GM19035 (cell line): ENCODE measurements around the gene TCN1.

Experiments used
- ATAC-seq: cut with Tn5 transposase; IDR thresholded peaks from one replicate; pipeline ENCODE4 v1.9.1; 2021; ENCODE audit not compliant: unreplicated experiment

TCN1 gene

DNA sequence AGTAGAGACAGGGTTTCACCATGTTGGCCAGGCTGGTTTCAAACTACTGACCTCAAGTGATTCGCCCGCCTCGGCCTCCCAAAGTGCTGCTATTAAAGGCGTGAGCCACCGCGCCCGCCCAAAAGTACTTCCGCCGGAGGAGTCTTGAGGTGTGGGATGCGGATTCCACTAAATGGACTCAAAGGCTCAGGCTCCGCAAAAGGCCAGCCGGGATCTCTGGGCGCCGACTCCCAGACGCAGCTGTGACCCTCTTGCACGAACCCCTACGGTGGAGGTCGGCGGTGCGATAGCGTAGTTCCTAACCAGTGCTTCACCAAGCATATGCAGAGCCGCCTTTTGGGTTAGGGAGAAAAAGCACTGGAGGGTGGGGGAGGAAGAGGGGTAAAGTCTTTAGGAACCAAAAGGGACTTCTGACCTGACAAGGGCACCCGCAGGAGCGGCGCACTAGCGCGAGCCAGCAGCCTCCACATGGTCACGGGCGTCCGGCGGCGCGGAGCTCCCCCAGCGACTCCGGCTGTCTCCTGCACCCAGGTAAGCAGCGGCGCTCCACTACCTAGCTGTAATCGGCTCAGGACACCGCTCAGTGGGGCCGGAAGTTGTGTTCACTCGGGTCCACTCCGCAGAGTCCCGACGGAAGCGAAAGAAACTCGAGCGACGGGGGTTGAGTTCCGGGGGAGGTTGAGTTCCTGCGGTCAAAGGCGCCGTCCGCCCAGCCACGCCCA lies 55.9 kb downstream of the TCN1 start, which contains the start of gene MRPL16:
MRPL16 (minus strand) TSS at position 590 of the 722 bp plus-strand sequence; CDS start at position 470, 120 bp downstream.
- peak; percentile 98 for ATAC-seq

DNA sequence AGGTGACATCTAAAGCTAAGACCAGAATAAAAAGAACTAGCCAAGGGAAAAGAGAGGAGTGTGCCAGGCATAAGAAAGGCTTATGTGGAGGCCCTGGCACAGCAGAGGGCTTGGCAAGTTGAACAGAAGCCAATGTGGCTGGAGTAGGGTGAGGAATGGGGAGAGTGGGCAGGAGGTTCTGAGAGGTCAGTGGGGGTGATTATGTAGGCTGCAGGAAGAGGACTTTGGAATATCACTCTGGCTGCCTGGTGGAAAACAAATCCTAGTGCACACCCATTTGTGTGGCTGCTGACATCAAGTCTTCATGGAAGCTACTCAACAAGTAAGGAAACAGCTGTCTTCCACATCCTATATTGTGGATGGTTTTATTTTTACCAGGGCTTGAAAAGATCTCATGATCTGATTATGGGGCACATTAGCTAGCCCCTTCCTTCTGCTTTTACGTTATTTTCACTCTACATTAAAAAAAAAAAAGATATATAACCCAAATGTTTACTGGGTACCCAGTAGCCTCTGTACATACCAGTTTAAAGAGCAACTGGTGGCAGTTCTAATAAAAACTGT lies 59.2 kb downstream of the TCN1 start:
- ATAC-seq: no peak

DNA sequence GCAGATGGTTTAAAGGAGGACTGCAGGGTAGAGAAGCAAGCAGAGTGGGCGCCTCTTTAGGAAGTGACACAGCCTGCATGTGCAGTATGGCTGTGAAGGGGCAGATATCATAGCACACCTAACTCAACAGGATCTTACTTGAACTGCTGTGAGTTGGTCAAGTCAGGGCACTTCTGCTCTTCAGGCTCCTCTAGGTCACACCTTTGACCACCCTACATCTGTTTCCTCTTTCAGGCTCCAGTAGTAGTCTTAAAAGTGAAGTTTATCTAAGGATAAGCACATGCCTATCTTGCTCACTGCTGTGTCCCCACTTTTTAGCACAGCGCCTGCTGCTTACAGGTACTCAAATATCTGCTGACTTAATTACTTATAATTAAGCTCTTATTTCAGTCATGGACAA lies 62.2 kb downstream of the TCN1 start:
- no peak for ATAC-seq
